K562 (cell line): Measurements from ENCODE around the gene RMC1. TPM values are rescaled to one million over a fixed set of nuclear protein-coding genes. Genes with fewer than 3 reads are reported as not detected.
A peak's percentile ranks its signal among the peaks of the same experiment; 100 is the strongest.

Experiments
- ATAC-seq: fragments of 200-7000 bp; cut with Tn5 transposase; 3 replicates; pipeline ENCODE4 v1.9.1; 2020; ENCODE audit warnings: moderate library complexity
- BruUV-seq: library from RNA; stranded (reverse); fragments of 400-500 nt; replicated peaks from 2 replicates; lab custom pipeline; 2021; lab: Mats Ljungman, UMichigan
- CTCF ChIA-PET: fragments of 300-600 bp; formaldehyde crosslinking; extraction: SDS; loops from one replicate; lab custom pipeline; 2021; ENCODE audit warnings: low intra/inter-chr PET ratio; lab: Yijun Ruan, JAX
- POLR2A ChIA-PET: fragments of 300-600, 350-650 bp; sonication (Branson Sonifier 250); formaldehyde crosslinking; extraction: SDS; loops from one replicate; lab custom pipeline; 2021; ENCODE audit warnings: antibody characterized with exemption, inconsistent platforms; lab: Yijun Ruan, JAX
- DNase-seq, 4 experiments: peaks; one replicate each; pipeline versions ENCODE4 v3.0.0 to v3.0.0-alpha.2; 2011 to 2018; ENCODE audit warnings: low spot score in 3 of 4, mixed read lengths in 3 of 4; ENCODE audit errors: extremely low read depth in 1 of 4
- FAIRE-seq: peaks from 2 replicates; lab custom pipeline; 2011; peaks lifted over from hg19 to GRCh38; lab: Jason Lieb, UNC
- H2AFZ ChIP-seq: 2 replicates; pipeline ENCODE4 v1.6.0; 2011; ENCODE audit warnings: low read depth, low read length, control low read depth, inconsistent platforms
- H3K27ac ChIP-seq: fragments of 200-600 bp; 3 replicates; pipeline ENCODE4 v1.8.0; 2011; ENCODE audit warnings: low read depth, mild to moderate bottlenecking, control low read depth, inconsistent platforms, low read length, moderate library complexity, mixed read lengths; ENCODE audit errors: extremely low read depth
- H3K27me3 ChIP-seq, 2 experiments: fragments of 300-600 bp in 1 of 2; 2 replicates in 1 of 2; 3 replicates in 1 of 2; pipeline versions ENCODE4 v1.6.0 to v1.8.0; 2011; ENCODE audit warnings: inconsistent platforms in 2 of 2, low read length in 2 of 2, mild to moderate bottlenecking in 1 of 2, mixed read lengths in 1 of 2, moderate library complexity in 1 of 2; ENCODE audit not compliant: control insufficient read depth in 2 of 2, insufficient read depth in 2 of 2
- H3K36me3 ChIP-seq: fragments of 300-600 bp; 3 replicates; pipeline ENCODE4 v1.8.0; 2011; ENCODE audit warnings: mild to moderate bottlenecking, low read length, inconsistent platforms; ENCODE audit not compliant: control insufficient read depth, insufficient read depth
- H3K4me1 ChIP-seq, 2 experiments: fragments of 200-600 bp in 1 of 2; replicated peaks in 1 of 2; 2 replicates in 1 of 2; 3 replicates in 1 of 2; pipeline versions ENCODE4 v1.5.1 to v1.8.0; 2011; ENCODE audit warnings: inconsistent platforms in 2 of 2, low read length in 2 of 2, mild to moderate bottlenecking in 1 of 2, mixed read lengths in 1 of 2, moderate library complexity in 1 of 2; ENCODE audit not compliant: control insufficient read depth in 2 of 2, insufficient read depth in 2 of 2
- H3K4me2 ChIP-seq: 2 replicates; pipeline ENCODE4 v1.6.1; 2011; ENCODE audit warnings: low read length, control low read depth, inconsistent platforms, mixed read lengths; ENCODE audit not compliant: insufficient read depth
- H3K4me3 ChIP-seq: fragments of 200-600 bp; sonication (generic), shearing (Covaris generic); 2 replicates; pipeline ENCODE4 v1.5.1; 2016; ENCODE audit warnings: control low read depth, inconsistent platforms
- H3K79me2 ChIP-seq: fragments of 200-600 bp; 3 replicates; pipeline ENCODE4 v1.8.0; 2011; ENCODE audit warnings: low read length, inconsistent platforms; ENCODE audit not compliant: control insufficient read depth, insufficient read depth
- H3K9ac ChIP-seq, 2 experiments: 2 replicates each; pipeline versions ENCODE4 v1.6.0 to v1.6.1; 2011; ENCODE audit warnings: low read depth in 2 of 2, low read length in 2 of 2, control low read depth in 1 of 2, inconsistent platforms in 1 of 2, mild to moderate bottlenecking in 1 of 2, mixed read lengths in 1 of 2; ENCODE audit not compliant: insufficient read depth in 1 of 2
- H3K9me1 ChIP-seq: one replicate; pipeline ENCODE4 v1.6.0; 2011; ENCODE audit warnings: inconsistent platforms, mild to moderate bottlenecking, low read length, moderate library complexity; ENCODE audit not compliant: control insufficient read depth, insufficient read depth
- H3K9me3 ChIP-seq: replicated peaks from 2 replicates; pipeline ENCODE4 v1.5.1; 2011; ENCODE audit warnings: low read depth, low read length, inconsistent platforms; ENCODE audit not compliant: control insufficient read depth, insufficient read depth
- H4K20me1 ChIP-seq: replicated peaks from 2 replicates; pipeline ENCODE4 v1.6.1; 2011; ENCODE audit warnings: low read length, inconsistent platforms, mixed read lengths; ENCODE audit not compliant: control insufficient read depth, insufficient read depth
- CEBPB ChIP-seq: fragments of 450-650 bp; IDR thresholded peaks from 2 replicates; pipeline ENCODE4 v1.6.1; 2016; ENCODE audit warnings: missing genetic modification characterization, missing compliant biosample characterization
- CEBPG ChIP-seq, 3 experiments: fragments of 200-800 bp in 1 of 3; sonication (Bioruptor generic) in 1 of 3; sonication (generic) in 1 of 3; formaldehyde crosslinking in 1 of 3; IDR thresholded peaks in 2 of 3; conservative IDR thresholded peaks in 1 of 3; 2 replicates each; pipeline versions ENCODE4 v1.6.1 to v1.8.0; 2016 to 2022; ENCODE audit warnings: missing compliant biosample characterization in 2 of 3, missing genetic modification characterization in 2 of 3, mild to moderate bottlenecking in 1 of 3, missing genetic modification reagents in 1 of 3
- ELF1 ChIP-seq: fragments of 200-800 bp; sonication (Bioruptor generic); IDR thresholded peaks from 2 replicates; pipeline ENCODE4 v1.6.1; 2016; ENCODE audit warnings: missing genetic modification characterization, missing compliant biosample characterization
- FIP1L1 ChIP-seq: fragments of 200-400 bp; formaldehyde crosslinking; IDR thresholded peaks from 2 replicates; pipeline ENCODE4 v1.6.1; 2018; ENCODE audit warnings: mild to moderate bottlenecking, low read depth, low read length; ENCODE audit not compliant: poor library complexity, severe bottlenecking
- TCFL5 ChIP-seq: fragments of 250-450 bp; sonication (Bioruptor Pico); conservative IDR thresholded peaks from 2 replicates; pipeline ENCODE4 v1.6.1; 2021; ENCODE audit warnings: mild to moderate bottlenecking, moderate library complexity, matching md5 sums
- TEAD1 ChIP-seq, 2 experiments: fragments of 450-650 bp in 1 of 2; sonication (generic) in 1 of 2; formaldehyde crosslinking; IDR thresholded peaks; 2 replicates each; pipeline versions ENCODE4 v1.4.0 to v1.8.0; 2020 to 2022; ENCODE audit warnings: mild to moderate bottlenecking in 2 of 2, missing genetic modification reagents in 1 of 2
- WGBS: fragments of 100-300 bp; shearing (Covaris generic); methylation state at CpG from one replicate; pipeline ENCODE4 v1.1.6; 2016; ENCODE audit warnings: low coverage, mixed read lengths; ENCODE audit not compliant: insufficient coverage; ENCODE audit errors: missing lambda C conversion rate; 5-methylcytosine and 5-hydroxymethylcytosine counted together
- in situ Hi-C: fragments of 300-500 bp; cut with MboI; formaldehyde crosslinking; loops from 4 replicates; pipeline ENCODE4 v1.15.0; 2018; ENCODE audit warnings: inconsistent platforms, mixed read lengths
- intact Hi-C: fragments of 100-400 bp; cut with micrococcal nuclease; formaldehyde crosslinking; loops from 2 replicates; pipeline ENCODE4 v1.14.2; 2022
- polyA plus RNA-seq, 8 experiments: library from polyadenylated mRNA; depleted of rRNA in 4 of 8; stranded (reverse) in 5 of 8; unstranded in 3 of 8; fragments of >200 nt; fragmentation: Nextera tagmentation in 2 of 8; fragmentation: Illumina TruSeq in 1 of 8; extraction: Ambion mirVana in 2 of 8; extraction: Trizol in 1 of 8; gene quantifications; 2 replicates each; pipeline versions ENCODE4 v1.2.1 to v1.2.3, GENCODE V29; 2011 to 2014; ENCODE audit warnings: inconsistent platforms in 1 of 8, missing spikeins in 1 of 8
- total RNA-seq, 7 experiments: library from RNA; depleted of rRNA in 6 of 7; stranded (reverse); fragments of >200 nt in 6 of 7; fragmentation: Illumina TruSeq in 2 of 7; extraction: Trizol in 2 of 7; gene quantifications; 2 replicates each; pipeline versions ENCODE4 v1.2.1 to v1.2.3, GENCODE V29; 2011 to 2021; ENCODE audit warnings: low replicate concordance in 1 of 7

The RMC1 gene
- total and polyA plus RNA-seq, 9 of the 15 experiments (the other 6 are each of a cell fraction or from before 2014, with no cell fraction given), result 7.5 to 42.4 (median 35.5) TPM

DNA sequence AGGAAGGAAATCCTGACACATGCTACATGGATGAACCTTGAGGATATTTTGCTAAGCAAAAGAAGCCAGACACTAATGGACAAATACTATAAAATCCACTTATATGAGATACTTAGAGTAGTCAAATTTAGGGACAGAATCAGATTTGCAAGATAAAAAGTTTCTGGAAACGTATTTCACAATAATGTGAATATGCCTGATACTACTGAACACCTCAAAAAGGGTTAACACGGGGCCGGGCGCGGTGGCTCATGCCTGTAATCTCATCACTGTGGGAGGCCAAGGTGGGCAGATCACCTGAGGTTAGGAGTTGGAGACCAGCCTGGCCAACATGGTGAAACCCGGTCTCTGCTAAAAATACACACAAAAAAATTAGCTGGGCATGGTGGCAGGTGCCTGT, 1.7 kb upstream of the RMC1 start:
- H3K79me2 ChIP-seq, result peaks cover 18% of the 10 kb centered on the region
- intact Hi-C loops, result loop anchor here (5.0 to 10.0 kb wide), 5 partner anchors 267 to 704 kb away; partner anchors contain the start of gene CABLES1
- peaks cover 3% of the 10 kb centered on the region for H3K9me1 ChIP-seq
- no peak overlapping the region for H3K4me2 ChIP-seq
- no peak overlapping the region for H3K9ac ChIP-seq
- 0 out of 2 replicates have a peak, but pooled peaks cover 3% of the 10 kb centered on the region for H4K20me1 ChIP-seq
- TF ChIP-seq CEBPG (CRISPR knock-in tag; IDR thresholded peaks at IDR 0.05) (no peak), CEBPG (tag; conservative IDR thresholded peaks at IDR 0.05 in 1 of 2, IDR thresholded peaks at IDR 0.05 in 1 of 2) (0 out of 4 replicates have a peak, but pooled peaks of 1 of the 2 experiments have one; percentile 29), FIP1L1 (no peak), ELF1 (tag) (no peak), CEBPB (tag) (peak; percentile 80), TCFL5 (CRISPR knock-in tag) (no peak), TEAD1 (CRISPR knock-in tag; IDR thresholded peaks at IDR 0.05) (no peak)
- no peak overlapping the region for H2AFZ ChIP-seq
- no peak for DNase-seq
- POLR2A ChIA-PET, result interaction anchor here (1.5 to 2.5 kb wide), 4 partner anchors 13 to 87 kb away, joined by 3 to 9 read pairs (median 3); no protein-coding TSS in a partner anchor
- H3K36me3 ChIP-seq, result peaks cover 11% of the 10 kb centered on the region; the same call in 2 of the 3 replicates
- BruUV-seq, result no TSS peak
- in situ Hi-C loops, result loop anchor here (10.0 kb wide), 1 partner anchor 213 kb away; no protein-coding TSS in a partner anchor
- H3K4me1 ChIP-seq, result peaks cover 20 to 21% of the 10 kb centered on the region in 2 experiments; a peak in 4 of 5 replicates
- no peak for ATAC-seq
- no peaks in the 10 kb centered on the region for H3K9me3 ChIP-seq
- no peak overlapping the region for H3K27ac ChIP-seq
- CTCF ChIA-PET, result no interaction called here
- 72% methylated on average over 6 of the region's 6 CpGs for WGBS
- no peak overlapping the region for H3K4me3 ChIP-seq
- FAIRE-seq, result no peak
- no peaks in the 10 kb centered on the region for H3K27me3 ChIP-seq
